ENCODE data around the gene UGP2.
"Not testable (repeated sequence)": the region's sequence is repeated elsewhere in the genome, so short reads cannot be mapped to it uniquely, and the experiment has no call there.

Gene UGP2

DNA sequence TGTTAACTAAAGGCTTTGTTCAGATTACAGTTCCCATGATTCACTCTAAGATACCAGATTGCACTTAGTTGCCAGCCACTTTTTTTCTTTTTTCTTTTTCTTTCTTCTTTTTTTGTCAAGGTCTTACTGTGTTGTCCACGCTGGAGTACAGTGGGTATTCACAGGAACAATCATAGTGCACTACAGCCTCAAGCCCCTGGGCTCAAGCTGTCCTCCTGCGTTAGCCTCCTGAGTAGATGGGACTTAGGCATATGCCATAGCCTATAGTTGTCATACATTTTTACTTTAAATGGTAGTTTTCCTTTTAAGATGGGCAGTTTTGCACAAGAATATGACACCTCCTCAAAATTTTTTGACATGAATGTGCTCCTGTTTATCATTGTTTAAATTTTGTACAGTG is 2.1 kb downstream of the UGP2 start:
- peaks cover 2% of the 10 kb centered on the region for H3K36me3 ChIP-seq (ENCODE audit: insufficient read depth, low read length)
- H2AFZ ChIP-seq (ENCODE audit: low read depth, low read length): no peak overlapping the region
- peaks cover 28% of the 10 kb centered on the region for H3K4me1 ChIP-seq (ENCODE audit: insufficient read depth, low read length)
- H3K4me3 ChIP-seq (ENCODE audit: low read length): peak overlapping the region; percentile 62
- H3K27me3 ChIP-seq (ENCODE audit: insufficient read depth, low read length): no peaks in the 10 kb centered on the region
- no peaks in the 10 kb centered on the region for H3K9me3 ChIP-seq (ENCODE audit: low read length)

DNA sequence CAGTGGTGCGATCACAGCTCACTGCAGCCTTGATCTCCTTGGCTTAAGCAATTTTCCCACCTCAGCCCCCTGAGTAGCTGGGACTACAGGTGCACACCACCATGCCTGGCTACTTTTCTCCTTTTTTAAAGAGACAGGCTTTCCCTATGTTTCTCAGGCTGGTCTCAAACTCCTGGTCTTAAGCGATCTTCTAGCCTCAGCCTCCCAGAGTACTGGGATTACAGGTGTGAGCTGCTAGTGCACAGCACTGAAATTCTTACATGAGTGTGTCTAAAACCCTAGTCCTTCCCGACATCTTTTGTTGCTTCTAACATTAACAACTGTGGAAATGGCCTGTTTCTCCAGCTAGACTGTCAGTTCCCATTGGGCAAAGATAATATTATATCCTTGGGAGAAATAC is 2.9 kb downstream of the UGP2 start:
- Histone ChIP-seq H3K4me3 (ENCODE audit: low read length) (no peak overlapping the region), H3K36me3 (ENCODE audit: insufficient read depth, low read length) (peaks cover 2% of the 10 kb centered on the region), H3K4me1 (ENCODE audit: insufficient read depth, low read length) (peaks cover 36% of the 10 kb centered on the region), H2AFZ (ENCODE audit: low read depth, low read length) (no peak overlapping the region), H3K9me3 (ENCODE audit: low read length) (no peaks in the 10 kb centered on the region), H3K27me3 (ENCODE audit: insufficient read depth, low read length) (no peaks in the 10 kb centered on the region)

- no peaks in the 10 kb centered on the region for H3K27me3 ChIP-seq (ENCODE audit: insufficient read depth, low read length)
- peaks cover 2% of the 10 kb centered on the region for H3K36me3 ChIP-seq (ENCODE audit: insufficient read depth, low read length)
- H3K4me3 ChIP-seq (ENCODE audit: low read length): no peak overlapping the region
- H3K9me3 ChIP-seq (ENCODE audit: low read length): no peaks in the 10 kb centered on the region
- no peak overlapping the region for H2AFZ ChIP-seq (ENCODE audit: low read depth, low read length)
- peaks cover 42% of the 10 kb centered on the region for H3K4me1 ChIP-seq (ENCODE audit: insufficient read depth, low read length)
These were observed 4.2 kb downstream of the UGP2 start for GRCh38 chr2:63845866-63846265.

GRCh38 chr2:63846487-63846886 is 4.8 kb downstream of the UGP2 start:
- Histone ChIP-seq H3K9me3 (ENCODE audit: low read length) (no peaks in the 10 kb centered on the region), H3K4me1 (ENCODE audit: insufficient read depth, low read length) (peaks cover 42% of the 10 kb centered on the region), H2AFZ (ENCODE audit: low read depth, low read length) (no peak overlapping the region), H3K27me3 (ENCODE audit: insufficient read depth, low read length) (no peaks in the 10 kb centered on the region), H3K36me3 (ENCODE audit: insufficient read depth, low read length) (peaks cover 2% of the 10 kb centered on the region), H3K4me3 (ENCODE audit: low read length) (no peak overlapping the region)

DNA sequence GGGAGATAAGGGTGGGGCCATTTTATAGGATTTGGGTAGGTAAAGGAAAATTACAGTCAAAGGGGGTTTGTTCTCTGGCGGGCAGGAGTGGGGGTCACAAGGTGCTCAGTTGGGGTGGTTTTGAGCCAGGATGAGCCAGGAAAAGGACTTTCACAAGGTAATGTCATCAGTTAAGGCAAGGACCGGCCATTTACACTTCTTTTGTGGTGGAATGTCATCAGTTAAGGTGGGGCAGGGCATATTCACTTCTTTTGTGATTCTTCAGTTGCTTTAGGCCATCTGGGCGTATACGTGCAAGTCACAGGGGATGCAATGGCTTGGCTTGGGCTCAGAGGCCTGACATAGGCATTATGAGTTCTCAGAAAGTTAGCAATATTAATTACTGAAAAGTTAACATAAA is 5.9 kb downstream of the UGP2 start:
- H3K4me1 ChIP-seq (ENCODE audit: insufficient read depth, low read length): peaks cover 42% of the 10 kb centered on the region
- H2AFZ ChIP-seq (ENCODE audit: low read depth, low read length); H3K36me3 ChIP-seq (ENCODE audit: insufficient read depth, low read length); H3K27me3 ChIP-seq (ENCODE audit: insufficient read depth, low read length); H3K9me3 ChIP-seq (ENCODE audit: low read length); H3K4me3 ChIP-seq (ENCODE audit: low read length): not testable (repeated sequence)

DNA sequence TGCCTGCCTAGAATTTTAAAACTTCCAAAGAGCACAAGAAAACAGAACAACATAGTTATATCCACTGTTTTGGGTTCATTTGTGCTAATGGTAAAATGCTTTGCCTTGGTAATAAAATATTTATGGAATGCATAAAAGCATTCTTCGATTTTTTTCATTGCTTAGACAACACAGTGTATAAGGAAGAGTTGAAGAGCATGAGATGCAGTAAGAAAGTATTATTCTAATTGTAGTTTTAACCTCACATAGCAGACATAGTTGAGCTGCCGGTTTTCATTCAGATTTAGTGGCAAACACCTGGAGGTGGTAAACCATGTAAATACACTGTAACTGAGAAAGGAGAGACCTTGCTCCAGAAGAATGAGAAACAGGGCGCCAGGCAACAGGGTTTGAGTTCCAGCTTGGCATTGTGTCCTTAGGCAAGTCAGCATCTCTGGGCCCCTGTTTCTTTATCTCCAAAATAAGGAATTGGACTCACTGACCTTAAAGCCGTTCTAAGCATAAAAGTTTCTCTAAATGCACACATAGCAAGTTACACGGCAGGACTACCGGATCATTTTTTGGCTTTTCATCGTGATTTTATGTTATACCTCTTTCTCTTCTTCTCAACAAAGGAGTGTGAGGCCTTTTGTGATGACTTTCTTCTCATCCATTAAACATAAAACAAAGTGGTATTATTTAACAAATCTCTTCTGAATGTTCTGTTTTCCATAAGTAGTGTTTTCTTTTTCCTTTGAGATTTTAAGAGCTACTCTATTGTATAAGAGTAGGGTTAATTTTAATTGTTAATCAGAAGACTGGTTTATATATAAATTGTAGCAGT is 7.9 kb downstream of the UGP2 start:
- Histone ChIP-seq H2AFZ (ENCODE audit: low read depth, low read length) (no peak overlapping the region), H3K27me3 (ENCODE audit: insufficient read depth, low read length) (no peaks in the 10 kb centered on the region), H3K4me1 (ENCODE audit: insufficient read depth, low read length) (peaks cover 28% of the 10 kb centered on the region), H3K9me3 (ENCODE audit: low read length) (no peaks in the 10 kb centered on the region), H3K36me3 (ENCODE audit: insufficient read depth, low read length) (peaks cover 2% of the 10 kb centered on the region), H3K4me3 (ENCODE audit: low read length) (peak overlapping the region; percentile 28)

DNA sequence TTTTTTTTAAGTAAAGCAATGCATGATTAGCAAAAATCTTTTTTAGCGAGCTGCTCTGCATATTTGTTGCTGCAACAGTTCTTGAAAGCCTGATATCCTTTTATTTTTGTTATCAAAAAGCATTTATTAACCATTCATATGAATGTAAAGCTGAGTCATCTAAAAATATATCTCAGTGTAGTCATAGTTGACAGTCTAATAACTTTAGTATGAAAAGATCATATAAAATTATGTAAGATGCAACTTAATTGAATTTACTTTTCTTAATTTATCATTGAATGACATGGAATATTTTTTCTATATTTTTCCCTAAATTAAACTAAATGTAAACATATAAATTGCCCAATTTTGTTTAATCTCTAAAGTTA is 8.5 kb downstream of the UGP2 start:
- H3K4me3 ChIP-seq (ENCODE audit: low read length): no peak overlapping the region
- H3K4me1 ChIP-seq (ENCODE audit: insufficient read depth, low read length): peaks cover 29% of the 10 kb centered on the region

GRCh38 chr2:63850649-63851048 is 9.0 kb downstream of the UGP2 start:
- peaks cover 29% of the 10 kb centered on the region for H3K4me1 ChIP-seq (ENCODE audit: insufficient read depth, low read length)
- H3K27me3 ChIP-seq (ENCODE audit: insufficient read depth, low read length): no peaks in the 10 kb centered on the region
- H3K9me3 ChIP-seq (ENCODE audit: low read length): no peaks in the 10 kb centered on the region
- H3K36me3 ChIP-seq (ENCODE audit: insufficient read depth, low read length): peaks cover 2% of the 10 kb centered on the region
- no peak overlapping the region for H3K4me3 ChIP-seq (ENCODE audit: low read length)
- H2AFZ ChIP-seq (ENCODE audit: low read depth, low read length): no peak overlapping the region

More for the DNA sequence above, 8.5 kb downstream of the UGP2 start:
- Histone ChIP-seq H3K27me3 (ENCODE audit: insufficient read depth, low read length) (no peaks in the 10 kb centered on the region), H3K9me3 (ENCODE audit: low read length) (no peaks in the 10 kb centered on the region), H2AFZ (ENCODE audit: low read depth, low read length) (no peak overlapping the region), H3K36me3 (ENCODE audit: insufficient read depth, low read length) (peaks cover 2% of the 10 kb centered on the region)

- Histone ChIP-seq H3K9me3 (ENCODE audit: low read length) (no peaks in the 10 kb centered on the region), H2AFZ (ENCODE audit: low read depth, low read length) (no peak overlapping the region), H3K4me3 (ENCODE audit: low read length) (no peak overlapping the region), H3K27me3 (ENCODE audit: insufficient read depth, low read length) (no peaks in the 10 kb centered on the region), H3K36me3 (ENCODE audit: insufficient read depth, low read length) (peaks cover 8% of the 10 kb centered on the region), H3K4me1 (ENCODE audit: insufficient read depth, low read length) (peaks cover 29% of the 10 kb centered on the region)
These were observed 10.1 kb downstream of the UGP2 start for GRCh38 chr2:63851691-63852311.

GRCh38 chr2:63853527-63854310 is 12.0 kb downstream of the UGP2 start:
- Histone ChIP-seq H3K36me3 (ENCODE audit: insufficient read depth, low read length) (peaks cover 20% of the 10 kb centered on the region), H3K4me3 (ENCODE audit: low read length) (no peak overlapping the region), H3K4me1 (ENCODE audit: insufficient read depth, low read length) (peaks cover 28% of the 10 kb centered on the region), H2AFZ (ENCODE audit: low read depth, low read length) (no peak overlapping the region), H3K27me3 (ENCODE audit: insufficient read depth, low read length) (no peaks in the 10 kb centered on the region), H3K9me3 (ENCODE audit: low read length) (peaks cover 2% of the 10 kb centered on the region)

DNA sequence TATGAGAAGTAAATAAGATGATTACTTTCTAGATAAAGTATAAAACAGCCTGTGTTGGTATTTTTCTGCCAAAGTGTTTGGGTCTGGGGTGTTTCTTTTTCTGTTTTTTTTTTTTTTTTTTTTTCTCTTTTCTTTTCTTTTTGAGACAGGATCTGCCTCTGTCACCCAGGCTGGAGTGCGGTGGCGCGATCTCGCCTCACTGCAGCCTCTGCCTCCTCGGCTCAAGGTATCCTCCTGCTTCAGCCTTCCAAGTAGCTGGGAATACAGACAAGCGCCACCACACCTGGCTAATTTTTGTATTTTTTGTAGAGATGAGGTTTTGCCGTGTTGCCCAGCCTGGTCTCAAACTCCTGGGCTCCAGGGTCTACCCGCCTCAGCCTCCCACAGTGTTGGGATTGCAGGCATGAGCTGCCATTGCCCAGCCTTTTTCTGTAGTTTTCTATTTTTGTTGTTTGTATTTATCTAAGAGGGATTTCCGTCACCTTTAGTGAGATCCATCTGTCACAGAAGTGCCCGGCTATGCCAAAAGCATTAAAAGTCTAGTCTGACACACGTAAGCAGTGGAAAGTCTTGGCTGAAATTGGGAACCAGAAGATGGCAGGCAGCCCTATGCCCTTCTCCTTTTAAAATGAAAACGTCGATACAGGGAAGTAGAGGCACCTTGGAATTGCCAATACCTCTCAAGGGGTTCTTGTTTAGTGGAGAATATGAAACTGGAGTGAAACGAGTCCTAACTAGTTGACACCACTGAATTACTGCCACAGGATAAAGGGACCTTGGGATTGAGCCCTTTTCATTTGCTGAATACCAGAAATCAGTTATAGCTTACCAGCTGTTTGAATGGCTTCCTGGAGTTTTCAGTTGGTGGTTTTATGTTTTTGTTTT is 14.0 kb downstream of the UGP2 start:
- peaks cover 10% of the 10 kb centered on the region for H3K4me1 ChIP-seq (ENCODE audit: insufficient read depth, low read length)
- peaks cover 35% of the 10 kb centered on the region for H3K36me3 ChIP-seq (ENCODE audit: insufficient read depth, low read length)
- H3K4me3 ChIP-seq (ENCODE audit: low read length): no peak overlapping the region
- H3K27me3 ChIP-seq (ENCODE audit: insufficient read depth, low read length): no peaks in the 10 kb centered on the region
- H2AFZ ChIP-seq (ENCODE audit: low read depth, low read length): no peak overlapping the region
- peaks cover 6% of the 10 kb centered on the region for H3K9me3 ChIP-seq (ENCODE audit: low read length)

DNA sequence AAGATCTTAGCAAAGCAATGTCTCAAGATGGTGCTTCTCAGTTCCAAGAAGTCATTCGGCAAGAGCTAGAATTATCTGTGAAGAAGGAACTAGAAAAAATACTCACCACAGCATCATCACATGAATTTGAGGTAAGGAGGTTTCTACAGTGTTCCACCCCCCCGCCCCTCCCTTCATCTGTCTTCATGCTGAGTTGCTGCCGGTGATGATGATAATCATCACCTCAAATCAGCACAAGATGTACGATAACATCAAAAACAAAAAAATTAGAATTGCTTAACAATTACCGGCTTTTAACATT is 14.6 kb downstream of the UGP2 start:
- H3K9me3 ChIP-seq (ENCODE audit: low read length): peaks cover 6% of the 10 kb centered on the region
- peaks cover 10% of the 10 kb centered on the region for H3K4me1 ChIP-seq (ENCODE audit: insufficient read depth, low read length)
- H3K27me3 ChIP-seq (ENCODE audit: insufficient read depth, low read length): no peaks in the 10 kb centered on the region
- no peak overlapping the region for H3K4me3 ChIP-seq (ENCODE audit: low read length)
- no peak overlapping the region for H2AFZ ChIP-seq (ENCODE audit: low read depth, low read length)
- H3K36me3 ChIP-seq (ENCODE audit: insufficient read depth, low read length): peaks cover 37% of the 10 kb centered on the region

Measured in neuron (in vitro differentiated cells).